Hematopoietic multipotent progenitor cell treated with erythropoietin and hydrocortisone succinate and interleukin-3 and kit ligand, for 17 days (in vitro differentiated cells): Measurements from ENCODE around the gene JUP.
"Not testable (repeated sequence)": the region's sequence is repeated elsewhere in the genome, so short reads cannot be mapped to it uniquely, and the experiment has no call there.

ENCODE experiments used
- DNase-seq: peaks from one replicate; pipeline ENCODE4 v3.0.0-alpha.2; 2015; ENCODE audit warnings: low spot score

The JUP gene

GRCh38 chr17:41781404-41782110 is 5.0 kb downstream of the JUP start:
- no peak for DNase-seq

- DNase-seq, result no peak
These were observed 6.6 kb downstream of the JUP start for GRCh38 chr17:41779954-41780353.

GRCh38 chr17:41777574-41778188 is 8.8 kb downstream of the JUP start:
- DNase-seq, result no peak

- no peak for DNase-seq
These were observed 9.3 kb downstream of the JUP start for GRCh38 chr17:41777157-41777573.

- not testable (repeated sequence) for DNase-seq
These were observed 10.1 kb downstream of the JUP start for GRCh38 chr17:41776262-41776900.

- DNase-seq, result no peak
These were observed 10.9 kb downstream of the JUP start for GRCh38 chr17:41775394-41776226.

GRCh38 chr17:41773731-41774193 is 12.7 kb downstream of the JUP start:
- DNase-seq, result no peak

DNA sequence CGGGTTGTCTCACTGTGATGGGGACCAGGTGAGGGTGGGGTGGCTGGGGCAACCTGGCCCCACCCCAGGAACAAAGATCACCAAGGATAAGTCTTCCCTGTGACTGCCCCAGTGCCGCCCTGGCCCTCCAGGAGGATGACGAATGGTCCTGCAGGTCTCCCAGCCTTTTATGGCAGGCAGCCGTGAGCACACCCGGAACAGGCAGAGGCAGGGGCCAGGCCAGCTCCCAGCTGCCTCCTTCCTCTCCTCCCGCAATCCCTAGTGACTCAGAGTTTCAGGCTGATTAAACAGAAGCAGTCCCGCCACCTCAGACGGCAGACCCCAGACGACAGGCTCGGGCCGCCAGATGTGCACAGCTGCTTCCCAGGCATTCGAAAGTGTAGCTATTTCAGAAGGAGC is 13.3 kb downstream of the JUP start:
- no peak for DNase-seq

GRCh38 chr17:41772586-41773189 is 13.8 kb downstream of the JUP start:
- DNase-seq, result no peak

DNA sequence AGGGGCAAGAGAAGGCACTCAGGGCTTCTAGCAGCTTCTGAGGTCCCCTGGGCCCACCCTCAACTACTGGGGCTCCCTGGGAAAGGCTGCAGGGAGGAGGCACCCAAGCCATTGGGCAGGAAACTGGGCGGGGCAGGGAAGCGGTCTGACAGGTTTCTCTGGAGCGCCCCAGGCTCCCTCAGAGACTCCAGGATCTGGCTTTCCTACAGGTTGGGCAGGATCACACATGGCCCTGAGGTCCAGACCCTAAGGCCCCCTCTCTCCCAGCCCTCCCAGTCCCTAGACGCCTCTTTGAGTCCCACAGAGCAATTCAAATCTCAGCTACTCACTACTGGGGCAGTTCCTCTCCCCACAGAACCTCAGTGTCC is 14.3 kb downstream of the JUP start:
- no peak for DNase-seq

DNA sequence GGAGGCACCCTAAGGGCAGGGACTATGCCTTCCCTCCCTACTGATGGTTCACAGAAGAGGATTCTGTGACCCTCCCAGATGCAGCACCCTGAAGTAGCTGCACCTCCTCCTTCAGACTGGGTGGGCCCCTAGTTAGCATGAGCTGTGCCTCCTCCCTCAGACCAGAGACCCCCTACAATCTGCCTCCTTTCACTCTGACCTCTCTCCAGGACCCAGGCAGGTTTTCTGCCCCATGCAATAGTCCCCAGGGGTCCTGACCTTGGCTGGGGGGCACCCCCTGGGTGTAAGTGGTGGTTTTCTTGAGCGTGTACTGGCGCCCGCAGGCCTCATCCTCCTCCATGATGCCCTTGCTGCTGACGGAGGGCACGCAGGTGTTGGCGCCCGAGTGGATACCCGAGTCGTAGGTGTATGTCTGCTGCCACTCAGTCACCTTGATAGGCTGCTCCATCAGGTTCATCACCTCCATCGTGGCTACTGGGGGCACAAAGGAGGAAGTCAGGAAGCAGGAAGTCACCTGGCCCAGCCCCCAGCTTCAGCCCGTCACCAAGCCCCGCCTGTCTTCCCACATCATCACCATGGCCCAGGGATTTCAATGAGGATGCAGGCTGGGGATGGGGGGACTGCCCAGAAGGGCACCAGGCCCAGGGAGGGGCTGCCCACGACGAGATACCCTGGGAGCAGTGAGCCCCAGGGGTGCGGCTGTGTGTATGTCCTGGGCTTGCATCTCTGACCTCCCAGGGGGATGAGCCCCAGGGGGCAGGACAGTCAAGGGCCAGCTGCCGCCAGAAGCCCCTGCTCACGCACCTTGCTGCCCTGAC is 14.9 kb downstream of the JUP start:
- no peak for DNase-seq

- no peak for DNase-seq
These were observed 16.5 kb downstream of the JUP start for GRCh38 chr17:41769985-41770384.

- no peak for DNase-seq
These were observed 17.1 kb downstream of the JUP start for GRCh38 chr17:41769346-41769862.

DNA sequence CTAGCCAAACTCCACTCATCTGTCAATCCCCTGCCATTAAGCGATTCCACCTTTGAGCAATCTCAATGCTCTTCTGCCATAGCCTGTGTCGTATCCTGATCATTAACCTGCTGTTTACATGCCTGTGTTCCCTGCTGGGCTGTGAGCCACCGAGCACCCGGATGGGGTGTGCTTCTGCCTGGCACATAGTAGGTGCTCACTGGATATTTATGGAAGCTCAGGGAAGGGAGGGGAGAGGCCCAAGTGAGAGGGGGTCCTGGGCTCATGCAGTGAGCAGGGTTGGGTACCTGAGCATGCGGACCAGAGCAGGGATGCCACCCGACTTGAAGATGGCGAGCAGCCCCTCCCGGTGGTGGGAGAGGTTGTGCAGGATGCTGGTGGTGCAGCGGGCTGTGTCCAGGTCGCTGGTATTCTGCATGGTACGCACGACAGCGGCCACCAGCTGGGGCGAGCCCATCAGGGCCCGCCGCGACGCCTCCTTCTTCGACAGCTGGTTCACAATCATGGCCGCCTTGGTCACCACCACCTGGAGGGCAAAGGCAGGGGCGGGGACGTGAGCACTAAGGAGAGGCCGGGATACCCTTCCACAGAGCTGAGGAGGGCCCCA is 17.7 kb downstream of the JUP start:
- DNase-seq, result no peak

DNA sequence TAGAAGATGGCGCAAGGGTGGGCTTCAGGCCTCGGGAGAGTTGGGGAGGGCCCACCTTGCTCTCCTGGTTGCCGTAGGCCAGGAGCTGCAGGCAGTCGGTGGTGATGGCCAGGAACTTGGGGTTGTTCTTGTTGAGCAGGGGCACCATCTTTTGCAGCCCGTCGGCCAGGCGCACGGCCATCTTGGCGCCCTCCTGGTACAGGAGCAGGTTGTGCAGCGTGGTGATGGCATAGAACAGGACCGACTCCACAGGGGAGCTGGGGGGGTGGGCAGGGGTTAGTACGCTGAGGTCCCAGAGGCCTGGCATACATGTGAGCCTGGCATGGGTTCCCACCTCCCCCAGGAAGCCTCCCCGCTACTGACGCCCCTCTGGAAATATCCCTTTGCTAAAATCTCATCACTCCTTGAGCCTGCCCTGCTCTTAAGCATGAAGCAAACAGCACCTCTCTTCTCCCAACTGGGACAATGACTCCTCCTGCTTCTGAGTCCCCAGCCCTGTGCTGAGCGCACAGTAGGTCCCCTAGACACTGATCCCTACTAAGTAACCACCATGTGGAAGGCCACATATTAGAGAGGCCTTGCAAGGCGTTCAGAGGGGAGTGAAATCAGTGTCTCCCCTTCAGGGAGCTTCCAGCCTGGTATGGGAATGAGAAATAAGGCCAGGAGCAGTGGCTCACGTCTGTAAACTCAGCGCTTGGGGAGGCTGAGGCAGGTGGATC is 19.0 kb downstream of the JUP start:
- DNase-seq, result no peak

- DNase-seq, result no peak
These were observed 20.4 kb downstream of the JUP start for GRCh38 chr17:41766135-41766534.

DNA sequence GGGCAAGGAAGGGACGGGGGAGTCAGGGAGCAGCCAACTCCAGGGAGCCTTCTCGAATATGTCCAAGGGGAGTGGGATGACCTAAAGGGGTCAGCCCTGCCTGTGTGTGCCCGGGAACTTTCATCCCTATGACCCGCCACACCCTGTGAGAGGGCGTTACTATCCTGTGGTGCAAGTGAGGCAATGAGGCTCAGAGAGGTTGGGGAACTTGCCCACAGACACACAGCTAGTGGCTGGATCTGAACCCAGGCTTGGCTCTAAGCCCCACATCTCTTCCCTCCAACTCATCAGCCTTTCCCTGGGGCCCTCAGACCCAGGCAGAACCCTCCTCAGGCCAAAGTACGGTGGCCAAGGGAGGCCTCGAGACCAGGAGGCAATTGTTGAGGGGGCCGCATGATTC is 23.2 kb downstream of the JUP start:
- DNase-seq, result no peak

DNA sequence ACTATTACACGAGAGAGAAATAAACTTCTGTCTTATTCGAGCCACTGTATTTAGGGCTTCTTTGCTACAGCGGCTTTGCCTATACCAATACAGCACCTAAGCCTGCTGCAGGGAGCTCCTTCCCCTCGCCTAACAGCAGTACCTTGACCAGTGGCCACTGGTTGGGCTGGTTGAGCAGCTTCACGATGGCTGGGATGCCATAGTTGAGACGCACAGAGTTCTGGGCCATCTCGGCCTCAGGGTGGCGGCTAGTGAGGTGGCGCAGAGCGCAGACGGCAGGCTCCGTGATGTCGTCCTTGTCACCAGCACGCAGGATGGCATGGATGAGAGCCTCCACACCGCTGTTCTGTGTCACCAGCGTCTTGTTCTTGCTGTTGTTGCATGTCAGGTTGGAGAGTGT is 23.7 kb downstream of the JUP start:
- DNase-seq, result no peak

DNA sequence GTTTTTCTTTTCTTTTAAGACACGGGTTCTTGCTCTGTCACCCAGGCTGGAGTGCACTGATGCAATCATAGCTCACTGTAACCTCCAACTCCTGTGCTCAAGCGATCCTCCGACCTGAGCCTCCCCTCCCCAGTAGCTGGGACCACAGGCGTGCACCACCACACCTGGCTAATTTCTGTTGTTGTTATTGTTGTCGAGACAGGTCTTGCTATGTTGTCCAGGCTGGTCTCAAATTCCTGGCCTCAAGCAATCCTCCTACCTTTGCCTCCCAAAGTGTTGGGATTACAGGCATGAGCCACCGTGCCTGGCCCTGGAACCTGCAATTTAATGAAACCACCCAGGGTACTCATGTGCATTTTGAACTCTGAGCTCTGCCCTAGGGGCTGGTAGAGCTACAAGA is 24.1 kb downstream of the JUP start:
- DNase-seq, result no peak

DNA sequence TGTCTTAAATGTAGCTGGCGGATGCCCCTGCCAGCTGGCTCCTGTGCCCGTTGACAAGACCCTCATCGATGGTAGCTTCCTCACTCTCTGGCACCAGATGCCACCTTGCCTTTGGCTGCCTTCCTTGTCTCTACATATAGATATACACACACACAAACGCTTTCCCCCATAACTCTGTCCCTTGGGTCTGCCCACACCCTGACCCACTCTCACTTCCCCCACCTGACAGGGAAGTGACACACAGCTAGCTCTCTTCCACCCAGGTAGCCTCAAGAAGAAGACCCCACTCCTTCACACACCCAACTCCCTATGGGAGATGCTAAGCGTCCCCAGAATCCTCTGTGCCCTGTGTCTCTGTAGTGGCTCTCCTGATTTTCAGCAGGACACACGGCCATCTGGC is 25.6 kb downstream of the JUP start:
- no peak for DNase-seq
